Breast epithelium (tissue), 4 donors: Measurements from ENCODE around the gene C10orf143. TPM values are rescaled to one million over a fixed set of nuclear protein-coding genes. Genes with fewer than 3 reads are reported as not detected.

Source experiments
- DNase-seq, 2 donors: peaks; one replicate each; pipeline ENCODE4 v3.0.0-alpha.2; 2019; ENCODE audit warnings: low spot score in 2 of 2
- H3K27ac ChIP-seq, 2 donors: fragments of 200-600 bp; sonication (generic) in 1 of 2; one replicate each; pipeline ENCODE4 v1.5.1; 2016 to 2019; ENCODE audit warnings: mild to moderate bottlenecking in 1 of 2
- H3K27me3 ChIP-seq, 2 donors: fragments of 200-600 bp; sonication (generic) in 1 of 2; one replicate each; pipeline versions ENCODE4 v1.5.1 to v1.6.0; 2017 to 2019; ENCODE audit warnings: control low read depth in 1 of 2, mild to moderate bottlenecking in 1 of 2
- H3K36me3 ChIP-seq: fragments of 200-600 bp; one replicate; pipeline ENCODE4 v1.5.1; 2019
- H3K4me1 ChIP-seq, 2 donors: fragments of 200-600 bp; sonication (generic); one replicate each; pipeline ENCODE4 v1.5.1; 2016 to 2019; ENCODE audit warnings: control low read depth in 1 of 2
- H3K4me3 ChIP-seq, 3 donors: fragments of 200-600 bp; sonication (generic); 1 replicate in 2 of 3; 2 replicates in 1 of 3; pipeline ENCODE4 v1.5.1; 2016 to 2019; ENCODE audit warnings: mild to moderate bottlenecking in 3 of 3, moderate library complexity in 2 of 3
- H3K9me3 ChIP-seq, 2 donors: fragments of 200-600 bp; sonication (generic) in 1 of 2; one replicate each; pipeline ENCODE4 v1.5.1; 2016 to 2019; ENCODE audit warnings: control low read depth in 1 of 2
- CTCF ChIP-seq, 3 donors: fragments of 450-650 bp; IDR thresholded peaks; one replicate each; pipeline ENCODE4 v1.5.1; 2016 to 2017; ENCODE audit warnings: antibody characterized with exemption in 3 of 3, mild to moderate bottlenecking in 3 of 3, moderate library complexity in 3 of 3
- POLR2A ChIP-seq: fragments of 450-650 bp; IDR thresholded peaks from one replicate; pipeline ENCODE4 v1.6.1; 2016; ENCODE audit warnings: antibody characterized with exemption, mild to moderate bottlenecking, moderate library complexity
- POLR2AphosphoS5 ChIP-seq, 3 donors: sonication (generic); formaldehyde crosslinking; IDR thresholded peaks; one replicate each; pipeline ENCODE4 v1.6.1; 2017; ENCODE audit warnings: antibody characterized with exemption in 3 of 3
- intact Hi-C: fragments of 100-400 bp; cut with DNase I; formaldehyde crosslinking; loops from one replicate; pipeline ENCODE4 v1.15.1; 2023; ENCODE audit warnings: low total_unique reads
- total RNA-seq, 3 donors: library from RNA; depleted of rRNA; stranded (reverse); fragments of >200 nt; gene quantifications; one replicate each; pipeline ENCODE4 v1.1.0, GENCODE V29; 2016

Gene C10orf143
- total RNA-seq, 3 donors from 2014 or later, result 2.1 to 6.6 (median 2.9) TPM

- Histone ChIP-seq H3K27me3 (peaks cover 0 to 1% of the 10 kb centered on the region in 2 donors), H3K27ac (no peak overlapping the region), H3K4me3 (no peak overlapping the region), H3K9me3 (no peaks in the 10 kb centered on the region), H3K36me3 (no peaks in the 10 kb centered on the region), H3K4me1 (no peaks in the 10 kb centered on the region)
- TF ChIP-seq POLR2AphosphoS5 (IDR thresholded peaks at IDR 0.05), result no peak
- TF ChIP-seq CTCF (IDR thresholded peaks at IDR 0.05), result no peak
- no peak for TF ChIP-seq POLR2A
- intact Hi-C loops, result no loop called here
- no peak for DNase-seq
Measured at GRCh38 chr10:130021383-130021950, 89.2 kb downstream of the C10orf143 start.

- no peaks in the 10 kb centered on the region for H3K4me1 ChIP-seq
- H3K4me3 ChIP-seq, result no peak overlapping the region
- TF ChIP-seq CTCF (IDR thresholded peaks at IDR 0.05) (no peak), POLR2AphosphoS5 (IDR thresholded peaks at IDR 0.05) (no peak), POLR2A (no peak)
- intact Hi-C loops, result no loop called here
- no peaks in the 10 kb centered on the region for H3K36me3 ChIP-seq
- no peak overlapping the region for H3K27ac ChIP-seq
- H3K9me3 ChIP-seq, result no peaks in the 10 kb centered on the region
- peaks cover 0 to 6% of the 10 kb centered on the region in 2 donors for H3K27me3 ChIP-seq
- DNase-seq, result no peak
Measured at GRCh38 chr10:130020651-130021382, 89.8 kb downstream of the C10orf143 start.

GRCh38 chr10:130018730-130019185 lies 91.9 kb downstream of the C10orf143 start:
- no peak for TF ChIP-seq POLR2AphosphoS5 (IDR thresholded peaks at IDR 0.05)
- TF ChIP-seq CTCF (IDR thresholded peaks at IDR 0.05), result no peak
- Histone ChIP-seq H3K9me3 (no peaks in the 10 kb centered on the region), H3K27me3 (peaks cover 0 to 20% of the 10 kb centered on the region in 2 donors), H3K36me3 (no peaks in the 10 kb centered on the region), H3K4me3 (no peak overlapping the region), H3K27ac (no peak overlapping the region), H3K4me1 (no peaks in the 10 kb centered on the region)
- DNase-seq, result no peak
- intact Hi-C loops, result no loop called here

GRCh38 chr10:130018265-130018664 lies 92.4 kb downstream of the C10orf143 start:
- H3K27ac ChIP-seq, result no peak overlapping the region
- H3K36me3 ChIP-seq, result no peaks in the 10 kb centered on the region
- H3K4me3 ChIP-seq, result no peak overlapping the region
- intact Hi-C loops, result no loop called here
- TF ChIP-seq POLR2AphosphoS5 (IDR thresholded peaks at IDR 0.05) (no peak), CTCF (IDR thresholded peaks at IDR 0.05) (no peak), POLR2A (no peak)
- peaks cover 0 to 20% of the 10 kb centered on the region in 2 donors for H3K27me3 ChIP-seq
- DNase-seq, result no peak
- H3K9me3 ChIP-seq, result no peaks in the 10 kb centered on the region
- H3K4me1 ChIP-seq, result no peaks in the 10 kb centered on the region

GRCh38 chr10:130017631-130018022 lies 93.0 kb downstream of the C10orf143 start:
- Histone ChIP-seq H3K4me3 (no peak overlapping the region), H3K4me1 (no peaks in the 10 kb centered on the region), H3K36me3 (no peaks in the 10 kb centered on the region), H3K27me3 (peaks cover 0 to 20% of the 10 kb centered on the region in 2 donors), H3K27ac (no peak overlapping the region), H3K9me3 (no peaks in the 10 kb centered on the region)
- DNase-seq, result no peak
- TF ChIP-seq CTCF (IDR thresholded peaks at IDR 0.05) (no peak), POLR2AphosphoS5 (IDR thresholded peaks at IDR 0.05) (no peak), POLR2A (no peak)
- intact Hi-C loops, result no loop called here
